ENCODE measurements around the gene SRL. TPM values are rescaled to one million over a fixed set of nuclear protein-coding genes. Genes with fewer than 3 reads are reported as not detected.

The SRL gene
- total and polyA plus RNA-seq, 2 of the 13 experiments (the other 11 are each of a cell fraction or from before 2014, with no cell fraction given): 0.05 TPM; not detected in 1

- FAIRE-seq: no peak
- CTCF ChIA-PET (ENCODE audit: low intra/inter-chr PET ratio, low total read pairs): no interaction called here
- in situ Hi-C loops (cut with HindIII; ENCODE audit: extremely low pct_ligation_motif_present, low pct_unique_long_range_greater_than_20kb): no loop called here
- Histone ChIP-seq H3K36me3 (replicated peaks in 1 of 2; ENCODE audit: control insufficient read depth in 1 of 2, insufficient read depth in 2 of 2, low read length in 2 of 2) (no peaks in the 10 kb centered on the region), H3K9ac (ENCODE audit: insufficient read depth, low read depth, low read length) (no peak overlapping the region), H3K79me2 (ENCODE audit: insufficient read depth, low read length) (no peaks in the 10 kb centered on the region), H3K27ac (ENCODE audit: extremely low read length, insufficient read depth, low read length) (no peak overlapping the region), H4K20me1 (ENCODE audit: insufficient read depth, low read length) (no peaks in the 10 kb centered on the region), H3K27me3 (ENCODE audit: control insufficient read depth in 1 of 2, insufficient read depth in 2 of 2, low read length in 2 of 2) (peaks cover 0 to 6% of the 10 kb centered on the region in 2 experiments; a peak in 2 of 5 replicates), H3K4me3 (replicated peaks in 1 of 3; ENCODE audit: insufficient read depth in 1 of 3, low read depth in 2 of 3, low read length in 3 of 3) (no peak overlapping the region), H3K4me1 (ENCODE audit: insufficient read depth, low read length) (peaks cover 57% of the 10 kb centered on the region), H2AFZ (ENCODE audit: low read length) (no peak overlapping the region), H3K4me2 (ENCODE audit: low read depth, low read length) (no peak overlapping the region), H3K9me3 (ENCODE audit: low read length) (peaks cover 4% of the 10 kb centered on the region; the same call in 1 of the 2 replicates)
- DNase-seq (ENCODE audit: low spot score): no peak
- POLR2A ChIA-PET: no interaction called here
- 53% methylated on average over 2 of the region's 2 CpGs for WGBS (ENCODE audit: low lambda C conversion rate)
- no peak for TF ChIP-seq TRIM22 (IDR thresholded peaks at IDR 0.05)
- no peak for TF ChIP-seq ZIK1 (CRISPR knock-in tag; IDR thresholded peaks at IDR 0.05; ENCODE audit: borderline replicate concordance, low read depth)
- TF ChIP-seq MAFG (CRISPR knock-in tag; IDR thresholded peaks at IDR 0.05): no peak
- TF ChIP-seq EP300 (IDR thresholded peaks at IDR 0.05; ENCODE audit: low read depth in 2 of 2, low read length in 2 of 2): no peak
- TF ChIP-seq EP300 (CRISPR knock-in tag; IDR thresholded peaks at IDR 0.05; ENCODE audit: borderline replicate concordance): no peak
- TF ChIP-seq MED13 (CRISPR knock-in tag; IDR thresholded peaks at IDR 0.05): no peak
- peak; percentile 94 for TF ChIP-seq ZNF543 (CRISPR knock-in tag; IDR thresholded peaks at IDR 0.05)
- TF ChIP-seq ZNF574 (CRISPR knock-in tag; IDR thresholded peaks at IDR 0.05): no peak
- TF ChIP-seq ZSCAN5A (CRISPR knock-in tag; IDR thresholded peaks at IDR 0.05; ENCODE audit: borderline replicate concordance): no peak
- no peak for TF ChIP-seq GLMP (CRISPR knock-in tag; IDR thresholded peaks at IDR 0.05; ENCODE audit: borderline replicate concordance)
- TF ChIP-seq U2AF1 (optimal IDR thresholded peaks at IDR 0.05; ENCODE audit: low read depth, low read length): no peak
- peak; percentile 2; the same call in 1 of the 2 replicates for TF ChIP-seq ZNF770 (CRISPR knock-in tag; IDR thresholded peaks at IDR 0.05)
- no peak for TF ChIP-seq SMARCC2 (IDR thresholded peaks at IDR 0.05)
- ATAC-seq: no peak
- intact Hi-C loops (cut with micrococcal nuclease; ENCODE audit: unreplicated experiment): no loop called here
- BruUV-seq (replicated peaks): no TSS peak
These were observed 38.7 kb upstream of the SRL start for GRCh38 chr16:4280625-4281024.

All from HepG2 (cell line).